Activated CD8-positive, alpha-beta memory T cell treated with anti-CD3 and anti-CD28 coated beads for 48 hours (primary cell): ENCODE measurements around the gene REXO5.
"Not testable (repeated sequence)": the region's sequence is repeated elsewhere in the genome, so short reads cannot be mapped to it uniquely, and the experiment has no call there.

Source experiments
- DNase-seq, 3 experiments: peaks; one replicate each; pipeline ENCODE4 v3.0.0-alpha.2; 2020; ENCODE audit warnings: low read depth in 2 of 3, low spot score in 2 of 3

Gene REXO5

DNA sequence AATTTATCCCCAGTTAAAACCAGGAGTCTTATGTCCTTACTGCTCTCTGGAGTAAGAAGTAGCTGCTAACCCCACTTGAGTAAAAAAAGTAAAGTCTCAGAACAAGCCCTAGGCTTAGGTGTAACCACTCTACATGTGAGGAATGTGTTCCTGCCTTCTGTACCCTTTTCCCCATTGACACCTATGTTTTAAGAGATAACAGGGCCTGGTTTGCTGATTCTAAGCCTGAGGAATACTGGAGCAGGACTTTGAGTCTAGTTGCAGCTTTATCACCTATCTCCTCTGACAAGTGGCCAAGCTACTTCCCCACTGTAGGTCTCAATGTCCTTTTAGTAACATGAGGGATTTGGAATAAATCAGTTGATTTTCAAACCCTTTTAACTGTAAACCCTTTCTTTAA lies 40.2 kb downstream of the REXO5 start:
- DNase-seq, result no peak

DNA sequence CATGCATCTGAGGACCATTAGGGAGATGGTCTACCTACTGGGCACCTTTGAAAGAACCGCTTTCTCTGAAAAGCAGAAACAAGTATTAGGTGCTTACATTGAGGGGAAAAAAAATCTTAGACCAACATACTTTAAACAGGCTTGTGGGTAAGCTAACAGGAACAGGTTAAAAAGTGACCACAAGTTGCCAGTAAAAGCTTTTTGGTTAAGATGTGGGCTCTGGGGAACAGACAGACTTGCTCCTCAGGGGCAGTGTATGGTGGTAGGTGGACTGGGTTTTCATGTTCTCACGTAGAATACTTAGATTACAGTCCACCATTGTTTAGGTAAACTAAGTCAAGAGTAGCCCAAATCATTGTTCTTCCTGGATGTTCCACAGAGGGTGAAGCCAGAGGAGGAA lies 41.2 kb downstream of the REXO5 start:
- DNase-seq, result no peak

DNA sequence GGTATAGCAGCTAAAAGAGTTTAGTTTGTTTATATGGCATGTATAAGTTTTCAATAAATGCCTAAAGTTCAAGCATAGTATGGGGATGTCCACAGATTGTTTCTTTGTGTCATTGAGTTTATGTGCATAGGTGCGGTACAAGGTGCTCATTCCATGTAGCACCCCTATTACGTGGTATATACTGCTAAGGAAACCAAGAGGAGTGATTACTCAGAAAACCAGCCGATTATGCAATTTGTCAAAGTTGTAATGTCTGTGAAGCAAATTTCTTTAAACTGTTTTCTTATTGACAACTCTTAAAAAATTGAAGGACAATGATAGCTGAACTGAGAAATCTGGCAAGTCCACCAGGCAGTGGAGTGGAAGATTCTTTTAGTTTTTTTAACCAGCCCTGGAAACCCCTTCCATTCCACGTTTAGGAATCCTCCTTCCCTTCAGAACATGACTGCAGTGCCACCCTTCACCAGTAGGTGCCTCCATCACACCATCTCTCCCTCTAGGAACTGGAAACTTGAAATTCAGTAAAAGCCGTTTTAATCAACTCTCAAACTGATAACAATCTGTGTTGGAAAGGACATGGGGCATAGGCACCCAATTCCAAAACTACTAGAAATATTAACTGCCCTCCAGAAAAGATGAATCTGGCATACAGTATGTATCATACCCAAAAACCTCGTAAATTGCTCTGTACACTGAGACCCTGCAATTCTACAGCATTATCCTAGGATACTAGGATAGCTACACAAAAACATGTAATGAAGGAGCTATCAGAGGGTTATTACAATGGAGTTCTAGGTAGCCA lies 43.5 kb downstream of the REXO5 start:
- DNase-seq, result peak in 2 of 3 experiments; percentile 27 to 30

DNA sequence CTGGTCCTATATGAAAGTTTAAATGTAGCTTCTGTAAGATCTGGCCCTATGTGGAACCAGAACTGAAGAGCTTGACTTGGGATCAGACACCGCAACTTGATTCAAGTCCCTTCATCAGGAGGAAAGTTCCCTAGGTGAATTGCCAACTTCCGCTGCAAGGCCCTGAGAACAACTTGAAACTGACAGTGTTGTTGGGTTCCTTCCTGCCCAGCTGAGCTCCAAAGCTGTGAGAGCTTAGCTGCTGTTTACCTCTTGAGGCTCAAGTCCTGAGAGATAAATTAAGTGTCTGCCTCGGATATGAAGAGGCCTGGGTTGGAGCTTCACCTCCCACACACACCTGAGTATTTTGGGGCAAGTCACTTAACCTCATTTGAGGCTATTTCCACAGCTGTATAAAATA lies 44.7 kb downstream of the REXO5 start:
- DNase-seq, result no peak

DNA sequence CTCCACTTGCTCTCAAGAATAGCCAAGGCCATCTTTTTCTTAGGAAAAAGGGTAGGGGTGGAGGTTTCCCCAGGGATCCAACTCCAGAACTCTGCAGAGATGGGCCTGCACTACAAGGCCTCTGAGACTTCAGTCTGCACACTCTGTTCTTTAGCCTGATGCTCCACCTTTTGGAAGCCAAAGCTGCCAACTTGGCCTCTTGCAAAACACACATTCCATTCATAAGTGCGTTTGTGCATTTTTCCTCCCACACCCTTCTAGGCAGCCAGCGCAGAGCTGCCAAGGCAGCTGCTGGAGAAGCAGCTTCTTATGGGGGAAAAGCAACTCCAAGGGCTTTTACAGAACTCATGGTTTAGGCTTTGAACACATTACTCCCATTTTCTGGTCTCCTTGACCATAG lies 45.3 kb downstream of the REXO5 start:
- no peak for DNase-seq

DNA sequence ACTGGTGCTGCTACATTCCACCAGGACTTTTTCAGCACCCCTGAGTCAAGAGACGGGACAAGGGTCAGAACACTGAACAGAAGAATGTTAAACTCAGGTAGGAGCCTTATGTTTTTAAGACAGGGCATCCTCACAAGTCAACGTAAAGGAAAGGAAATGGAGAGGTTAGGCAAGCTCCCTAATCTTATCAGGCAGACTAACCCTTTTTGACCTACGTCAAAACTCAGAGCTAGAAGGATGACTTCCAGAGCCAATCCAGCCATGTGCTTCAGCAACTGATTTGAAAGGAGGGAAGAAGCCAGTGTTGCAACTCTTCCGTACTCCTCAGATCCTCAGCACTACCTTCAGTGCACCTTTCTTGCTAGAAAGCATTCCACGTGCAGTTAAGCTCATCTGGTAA lies 46.8 kb downstream of the REXO5 start:
- DNase-seq, result no peak

DNA sequence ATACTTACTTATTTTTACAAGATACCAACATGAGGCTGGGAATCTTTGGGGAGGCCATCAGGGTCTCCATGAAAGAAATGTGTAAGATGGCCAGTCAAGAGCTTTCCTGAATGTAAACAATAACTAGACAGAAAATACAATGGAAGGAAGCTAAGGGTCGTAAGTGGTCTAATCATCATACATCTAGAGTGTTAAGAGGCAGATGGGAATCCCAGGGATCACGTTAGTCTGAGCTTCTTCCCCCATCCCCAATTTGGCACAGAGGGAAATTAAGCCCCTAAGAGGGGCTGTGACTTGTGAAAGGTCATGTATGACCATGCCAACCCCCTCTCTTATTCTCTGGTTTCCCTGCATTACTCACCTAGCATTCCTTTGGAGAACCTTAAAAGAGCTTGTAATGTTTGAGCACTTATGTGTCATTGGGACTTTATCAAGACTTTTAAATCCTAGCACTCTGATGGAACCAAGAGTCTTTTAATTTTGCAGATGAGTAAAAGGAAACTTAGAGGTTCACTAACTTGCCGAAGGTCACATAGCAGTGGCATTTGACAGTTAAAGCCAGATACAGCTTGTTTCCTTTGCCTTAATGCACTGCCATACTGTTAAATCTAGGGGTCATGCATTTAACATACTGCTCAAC lies 47.8 kb downstream of the REXO5 start:
- no peak for DNase-seq

DNA sequence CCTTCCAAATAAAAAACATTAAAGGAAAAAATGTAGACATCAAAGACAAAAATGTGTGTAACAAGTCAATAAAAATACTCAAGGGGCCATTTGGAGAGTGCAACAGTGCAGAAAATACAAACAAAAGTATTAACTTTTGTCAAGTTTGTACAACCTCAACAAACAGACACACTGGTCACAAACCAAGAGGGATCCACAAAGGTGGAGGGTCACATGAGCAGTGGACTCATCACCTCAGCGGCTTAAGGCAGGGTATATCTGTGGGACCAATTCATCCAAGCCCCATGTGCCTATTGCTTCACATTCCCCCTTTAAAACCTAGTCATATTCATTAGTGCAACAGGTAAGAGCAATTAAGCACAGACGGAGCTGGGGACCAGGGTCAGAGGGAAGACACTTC lies 48.6 kb downstream of the REXO5 start:
- no peak for DNase-seq

DNA sequence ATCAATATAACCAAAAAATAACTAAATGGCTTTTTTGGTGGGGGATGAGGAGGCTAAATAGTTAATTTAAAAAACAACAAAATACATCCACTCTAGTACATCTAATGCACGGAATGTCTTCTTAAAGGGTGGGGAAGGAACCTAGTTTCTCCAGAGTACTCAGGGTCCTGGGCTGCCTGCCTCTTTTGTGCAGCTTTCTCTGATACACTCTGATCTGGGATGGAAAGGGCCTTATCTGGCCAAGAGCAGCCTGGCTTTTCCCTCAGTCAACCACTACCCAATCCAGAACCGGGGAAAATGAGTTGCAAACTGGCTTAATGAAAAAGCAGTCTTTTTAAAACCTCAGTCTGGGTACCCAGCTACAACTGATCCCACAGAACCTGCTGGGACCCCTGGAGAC lies 51.0 kb downstream of the REXO5 start:
- DNase-seq, result no peak

DNA sequence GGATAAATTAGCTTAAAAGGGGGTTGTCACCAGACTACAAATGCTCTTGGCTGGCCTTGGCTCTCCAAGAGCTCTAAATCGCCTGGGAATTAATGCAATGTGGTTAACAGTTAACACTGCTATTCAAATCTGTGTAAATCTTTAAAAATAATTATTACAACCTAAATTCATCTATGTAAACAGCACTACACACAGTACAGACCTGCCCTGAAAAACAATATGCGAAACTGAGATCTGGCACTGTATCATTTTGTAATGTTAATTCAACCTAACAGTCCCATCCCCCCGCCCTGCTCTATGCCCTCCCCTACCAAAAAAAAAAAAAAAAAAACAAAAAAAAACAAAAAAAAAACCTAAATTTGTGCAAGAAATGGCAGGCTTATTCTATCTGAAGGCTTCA lies 52.9 kb downstream of the REXO5 start:
- no peak for DNase-seq

DNA sequence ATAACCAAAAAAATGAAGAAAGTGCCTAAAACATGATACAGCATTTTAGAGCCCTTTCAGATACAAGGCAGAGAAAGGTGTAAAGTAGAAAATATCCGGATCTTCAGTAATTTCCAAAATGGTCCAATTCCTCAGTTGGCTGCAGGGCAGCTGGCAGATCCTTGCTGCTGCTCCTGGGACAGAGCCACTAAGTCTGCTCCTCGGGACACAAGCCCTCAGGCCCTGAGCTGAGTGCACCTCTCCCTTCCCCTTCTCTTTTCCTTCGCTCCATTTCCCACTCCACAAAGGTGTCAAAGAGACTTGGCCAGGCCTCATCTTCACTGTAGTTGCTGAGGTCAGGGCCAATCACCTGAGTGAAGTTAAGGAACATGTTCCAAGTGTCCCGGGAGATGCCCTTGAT lies 53.4 kb downstream of the REXO5 start:
- DNase-seq, result no peak

DNA sequence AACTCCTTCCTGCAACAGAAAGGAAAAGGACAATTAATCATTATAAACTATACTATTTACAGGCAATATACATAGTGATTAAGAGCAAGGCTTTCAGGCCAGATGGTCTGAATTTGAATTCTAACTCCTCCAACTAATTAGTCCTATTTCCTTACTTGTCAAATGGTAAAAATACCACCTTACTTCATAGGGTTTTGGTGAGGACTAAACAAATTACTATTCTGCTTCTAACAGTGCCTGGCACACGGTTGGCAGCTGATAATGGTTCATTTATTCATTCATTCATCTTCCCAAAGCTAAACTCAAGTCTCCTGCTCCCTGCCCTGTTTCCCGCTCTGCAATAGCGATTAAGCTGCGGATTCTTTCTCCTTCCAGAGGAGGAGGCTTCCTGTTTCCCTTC lies 54.0 kb downstream of the REXO5 start:
- DNase-seq, result no peak

DNA sequence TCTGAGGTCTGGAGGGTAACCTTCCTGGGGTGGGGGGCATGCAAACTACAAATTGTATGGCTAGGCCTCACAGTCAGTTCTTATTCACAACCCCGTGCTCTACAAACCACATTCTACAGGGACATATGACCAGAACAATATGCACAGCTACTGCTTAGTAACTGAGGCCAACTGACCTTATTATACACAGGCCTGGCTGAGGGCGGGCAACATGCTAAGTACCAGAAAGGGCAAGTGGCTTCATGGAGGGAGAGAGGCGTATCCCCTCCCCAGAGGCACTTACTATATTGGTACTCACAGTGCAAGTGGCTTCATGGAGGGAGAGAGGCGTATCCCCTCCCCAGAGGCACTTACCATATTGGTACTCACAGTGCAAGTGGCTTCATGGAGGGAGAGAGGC lies 54.7 kb downstream of the REXO5 start:
- not testable (repeated sequence) for DNase-seq

DNA sequence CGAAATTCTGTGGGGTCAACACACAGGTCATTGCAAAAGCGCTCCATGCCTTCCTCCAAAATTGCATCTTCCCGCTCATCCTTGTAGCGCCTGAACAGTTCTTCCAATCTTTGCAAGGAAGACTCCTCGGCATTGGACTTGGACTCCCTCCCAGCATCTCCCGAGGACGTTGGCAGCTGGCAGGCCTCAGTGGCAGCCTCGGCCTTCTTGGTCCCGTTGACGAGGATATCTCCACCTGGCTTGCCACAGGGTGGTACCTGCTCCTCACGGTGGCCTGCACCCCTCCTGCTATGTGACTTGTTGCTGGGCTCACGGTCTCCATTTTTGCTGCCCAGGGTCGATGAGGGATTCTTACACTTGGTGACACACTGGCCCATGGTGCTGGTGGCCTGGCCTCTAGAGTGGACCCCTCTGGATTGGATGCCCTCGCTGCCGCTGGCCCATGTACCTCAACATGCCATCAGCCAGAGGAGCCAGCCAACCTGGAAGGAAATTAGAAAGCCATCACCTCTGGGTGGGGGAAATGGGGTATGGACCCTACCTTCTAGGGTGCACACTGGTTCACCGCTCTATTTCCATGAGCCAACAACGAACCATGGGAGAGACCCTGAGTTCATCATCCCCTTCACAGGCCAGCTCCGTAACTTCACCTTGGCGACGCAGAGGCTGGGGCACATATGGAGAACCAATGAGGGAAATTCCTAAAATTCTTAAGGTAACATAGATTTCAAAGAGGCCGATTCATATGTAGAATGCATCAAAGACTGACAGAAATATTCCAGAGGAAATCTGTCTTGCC lies 56.0 kb downstream of the REXO5 start:
- DNase-seq, result no peak

DNA sequence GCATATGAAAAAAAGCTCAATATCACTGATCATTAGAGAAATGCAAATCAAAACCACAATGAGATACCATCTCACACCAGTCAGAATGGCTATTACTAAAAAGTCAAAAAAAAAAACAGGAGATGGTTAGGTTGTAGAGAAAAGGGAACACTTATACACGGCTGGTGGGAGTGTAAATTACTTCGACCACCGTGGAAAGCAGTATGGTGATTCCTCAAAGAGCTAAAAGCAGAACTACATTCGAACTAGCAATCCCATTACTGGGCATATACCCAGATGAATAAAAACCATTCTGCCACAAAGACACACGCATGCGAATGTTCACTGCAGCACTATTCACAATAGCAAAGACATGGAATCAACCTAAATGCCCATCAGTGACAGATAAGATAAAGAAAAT lies 58.0 kb downstream of the REXO5 start:
- not testable (repeated sequence) for DNase-seq

DNA sequence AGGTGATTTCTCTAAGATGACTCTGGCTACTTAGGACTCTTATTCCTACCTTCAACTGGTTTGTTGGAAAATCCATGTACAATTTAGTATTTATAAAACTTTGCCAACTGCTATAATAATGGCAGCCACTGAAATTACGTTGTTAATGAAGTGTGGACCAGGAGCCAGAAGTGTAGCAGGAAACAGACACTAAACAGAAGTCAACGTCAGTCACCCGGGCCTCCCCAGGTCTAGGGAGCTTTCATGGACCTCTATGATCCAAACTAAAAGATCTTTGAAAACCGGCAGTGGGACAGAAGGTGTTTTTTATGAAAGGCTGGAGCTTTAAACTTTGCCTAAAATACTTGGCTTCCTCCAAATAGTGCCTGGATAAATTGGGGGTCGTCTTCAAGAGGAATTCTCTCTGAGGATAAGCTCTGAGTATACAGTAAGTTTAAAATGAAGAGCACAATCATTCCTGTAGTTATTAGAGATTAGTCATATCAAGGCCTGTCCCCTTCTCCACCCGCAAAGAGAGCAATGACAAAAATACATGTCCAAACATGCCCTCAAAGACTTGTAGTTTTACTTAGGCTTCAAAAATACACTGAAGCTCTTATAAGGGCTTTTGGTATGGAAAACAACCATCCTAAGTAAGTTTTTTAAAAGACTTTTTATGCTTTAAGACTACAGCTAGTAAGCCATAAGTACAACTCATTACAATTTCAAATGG lies 59.2 kb downstream of the REXO5 start:
- DNase-seq, result no peak

DNA sequence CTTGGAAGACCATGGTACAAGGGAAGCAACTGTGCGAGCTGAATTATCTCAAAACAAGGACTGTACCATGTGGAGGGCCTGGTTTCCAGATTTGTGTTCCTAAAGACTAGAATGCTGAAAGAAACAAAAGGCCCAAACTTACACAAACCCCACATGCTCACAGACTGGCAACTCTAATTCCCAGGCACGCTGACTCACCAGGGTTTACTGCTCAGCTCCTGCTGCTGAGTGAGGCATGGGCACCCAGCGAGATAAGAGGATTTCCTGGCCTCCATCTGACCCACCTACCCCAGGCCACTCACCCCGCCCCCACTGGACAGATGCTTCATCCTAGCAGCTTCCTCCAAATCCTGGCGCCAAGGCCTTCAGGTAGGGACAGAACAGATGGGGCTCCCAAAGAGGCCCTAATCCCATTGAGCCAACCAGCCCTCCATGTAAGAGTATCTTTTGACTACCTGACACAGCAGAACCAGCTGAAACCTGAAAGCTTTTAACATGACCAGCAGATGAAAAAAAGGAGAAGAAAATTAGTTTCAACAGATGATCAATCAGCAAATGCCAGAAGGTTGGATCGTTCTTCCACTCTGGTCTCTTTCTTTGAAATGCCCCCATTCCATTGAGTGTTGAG lies 59.9 kb downstream of the REXO5 start:
- DNase-seq, result no peak

DNA sequence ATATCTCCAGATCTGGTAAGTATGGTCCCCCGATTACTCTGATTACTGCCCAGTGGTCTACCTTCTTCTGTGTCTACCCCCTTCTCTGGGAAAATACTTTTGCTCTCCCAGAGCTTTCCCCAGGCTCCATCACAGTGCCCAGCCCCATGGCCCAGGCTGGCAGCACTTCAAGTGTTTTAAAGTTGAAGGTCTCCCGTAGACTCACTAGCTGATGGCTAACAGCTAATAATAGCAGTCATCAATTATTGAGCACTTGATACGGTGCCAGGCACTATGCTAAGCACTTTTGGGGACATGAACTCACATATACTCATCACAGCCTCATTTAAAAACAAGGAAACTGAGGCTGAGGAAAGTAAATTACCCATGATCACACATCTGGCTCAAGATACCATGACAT lies 60.5 kb downstream of the REXO5 start:
- DNase-seq, result no peak

DNA sequence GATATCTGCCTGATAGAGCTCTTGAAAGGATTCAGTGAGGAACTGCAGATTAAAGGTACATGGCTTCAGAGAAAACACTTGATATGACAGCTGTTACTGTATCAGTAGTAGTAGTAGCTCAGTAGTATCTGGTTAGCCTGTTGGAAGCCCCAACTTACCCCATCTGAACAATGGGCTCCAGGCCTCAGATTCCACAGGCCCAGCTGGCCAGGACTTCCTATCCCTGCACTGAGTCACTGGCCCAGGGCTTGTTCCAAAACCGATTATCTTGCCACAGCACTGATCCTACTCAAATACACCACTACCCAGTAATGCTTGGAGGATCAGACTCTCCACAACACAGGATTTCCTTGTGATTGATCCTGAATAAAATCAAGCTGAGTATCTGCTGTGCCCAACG lies 61.3 kb downstream of the REXO5 start:
- no peak for DNase-seq

DNA sequence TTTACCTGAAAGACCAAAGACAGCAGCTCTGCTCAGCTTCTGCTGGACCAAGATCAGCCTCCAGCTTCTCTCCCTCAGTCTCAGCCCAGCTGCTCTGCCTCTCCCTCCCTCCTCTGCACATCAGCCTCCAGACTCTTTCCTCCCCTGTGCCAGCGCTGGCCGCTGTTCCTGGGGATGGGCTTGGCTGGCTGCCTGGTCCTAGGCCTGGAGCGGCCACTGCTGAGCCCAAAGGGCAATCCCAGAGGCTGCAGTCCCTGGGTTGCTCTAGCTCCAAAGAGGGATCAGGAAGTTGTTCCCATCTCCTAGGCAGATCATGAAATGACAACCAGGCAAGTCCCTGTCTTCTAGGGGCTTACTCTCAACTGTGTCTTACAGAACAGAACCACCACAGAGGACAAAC lies 62.6 kb downstream of the REXO5 start:
- DNase-seq, result no peak
